HG02885 (cell line): ENCODE measurements around the gene LRTM1.

ENCODE experiments used
- ATAC-seq: cut with Tn5 transposase; IDR thresholded peaks from one replicate; pipeline ENCODE4 v1.9.1; 2021; ENCODE audit warnings: mild to moderate bottlenecking; ENCODE audit not compliant: unreplicated experiment, poor library complexity

LRTM1 gene

DNA sequence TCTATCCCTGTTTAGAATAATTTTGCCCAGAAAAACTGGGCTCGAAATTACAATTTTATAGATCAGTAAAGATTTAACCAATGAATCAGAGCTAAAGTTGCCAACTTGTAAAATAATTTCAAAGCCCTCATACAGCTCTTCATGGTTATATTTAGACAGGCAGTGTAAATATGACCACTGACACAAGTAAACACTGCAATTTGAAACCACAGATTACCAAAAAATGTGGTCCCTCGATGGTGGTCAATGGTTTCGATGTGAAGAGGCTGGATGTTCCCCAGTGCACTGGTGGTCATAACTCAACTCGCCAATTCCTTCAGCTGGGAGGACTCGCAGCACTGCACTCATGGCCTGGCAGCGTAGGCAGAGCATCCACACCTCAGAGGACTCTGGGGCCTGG lies 28.6 kb downstream of the LRTM1 start:
- no peak for ATAC-seq

DNA sequence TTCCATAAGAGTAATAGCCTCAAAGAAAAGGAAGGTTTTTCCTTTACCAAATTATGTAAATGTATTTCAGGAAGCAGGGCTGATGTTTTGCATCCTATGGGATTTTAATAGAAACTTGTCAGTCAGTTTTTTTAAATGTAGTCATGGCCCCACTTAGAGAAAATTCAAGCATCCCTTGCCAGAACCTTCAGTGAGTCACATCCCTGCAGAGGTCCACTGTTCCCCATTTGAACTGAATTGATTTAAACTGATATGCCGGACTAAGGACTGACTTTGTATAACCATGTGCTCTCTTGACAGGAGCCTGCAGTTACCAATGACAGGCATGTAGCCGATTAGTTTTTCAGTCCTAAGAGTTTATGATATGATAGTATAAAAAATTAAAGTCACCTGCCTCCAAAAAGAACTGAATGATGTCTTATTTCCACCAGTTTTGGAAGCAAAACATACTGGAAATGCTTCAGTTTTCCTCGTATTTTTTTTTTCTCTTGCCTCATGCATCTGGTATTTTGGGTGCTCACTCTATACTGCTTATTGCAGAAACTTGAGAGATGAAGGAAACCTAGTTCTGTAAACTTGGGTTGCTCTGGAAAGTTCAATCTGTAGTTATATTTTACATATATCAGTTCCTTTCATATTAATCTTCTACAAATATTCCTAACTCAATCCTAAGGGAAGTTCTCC lies 30.7 kb downstream of the LRTM1 start:
- no peak for ATAC-seq

DNA sequence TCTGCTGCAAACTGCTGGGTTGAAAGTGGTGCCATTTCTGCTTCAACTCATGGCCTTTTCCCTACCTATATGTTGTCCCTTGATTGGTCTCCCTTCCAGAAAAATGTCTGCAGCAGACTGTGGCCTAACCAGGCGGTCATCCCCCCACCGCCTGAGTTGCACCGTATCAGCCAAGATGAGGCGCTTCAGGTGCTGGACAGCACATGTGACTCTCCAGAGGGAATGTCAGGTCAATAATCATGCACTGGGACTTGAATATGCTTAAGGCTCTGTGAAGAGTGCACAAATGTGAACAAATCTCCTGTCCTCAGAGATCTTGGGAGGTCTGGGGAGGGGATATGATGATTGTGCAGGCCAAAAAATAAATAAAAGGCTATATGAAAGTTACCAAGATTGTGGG lies 32.2 kb downstream of the LRTM1 start:
- no peak for ATAC-seq

DNA sequence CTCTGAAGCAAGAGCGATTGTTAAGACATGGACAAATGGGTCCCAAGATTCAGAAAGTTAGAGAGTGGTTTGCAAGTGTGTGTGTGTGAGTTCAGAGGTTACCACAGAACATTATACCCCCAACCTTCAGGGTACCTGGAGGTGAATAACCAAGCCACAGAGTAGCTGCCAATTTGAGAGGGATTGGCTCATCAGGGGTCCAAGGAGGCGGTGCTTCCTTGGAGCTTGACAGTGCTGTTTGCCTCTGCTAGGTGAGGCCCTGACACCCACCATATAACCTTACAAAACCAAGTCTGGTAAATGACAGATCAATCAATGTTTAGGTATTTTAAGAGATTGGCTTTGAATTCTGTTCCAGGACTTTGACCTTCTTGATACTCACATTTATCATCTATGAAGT lies 35.7 kb downstream of the LRTM1 start:
- no peak for ATAC-seq

DNA sequence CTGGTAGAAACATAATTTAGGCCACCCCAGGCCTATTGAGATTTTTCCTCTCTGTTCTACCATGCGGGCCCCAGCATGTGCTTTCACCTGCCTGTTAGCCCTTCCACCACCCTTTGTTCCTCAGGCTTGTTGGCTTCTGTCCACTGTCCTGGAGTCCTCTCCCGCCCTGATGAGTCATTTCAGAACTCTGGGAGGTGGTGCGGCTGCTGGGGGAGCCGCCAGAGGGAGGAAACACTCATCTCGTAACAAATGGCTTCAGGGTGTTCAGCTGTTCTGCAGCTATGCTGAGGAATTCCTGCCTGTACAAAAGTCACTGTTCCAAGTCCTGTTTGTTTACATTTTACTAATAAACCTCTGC lies 36.3 kb downstream of the LRTM1 start:
- no peak for ATAC-seq

DNA sequence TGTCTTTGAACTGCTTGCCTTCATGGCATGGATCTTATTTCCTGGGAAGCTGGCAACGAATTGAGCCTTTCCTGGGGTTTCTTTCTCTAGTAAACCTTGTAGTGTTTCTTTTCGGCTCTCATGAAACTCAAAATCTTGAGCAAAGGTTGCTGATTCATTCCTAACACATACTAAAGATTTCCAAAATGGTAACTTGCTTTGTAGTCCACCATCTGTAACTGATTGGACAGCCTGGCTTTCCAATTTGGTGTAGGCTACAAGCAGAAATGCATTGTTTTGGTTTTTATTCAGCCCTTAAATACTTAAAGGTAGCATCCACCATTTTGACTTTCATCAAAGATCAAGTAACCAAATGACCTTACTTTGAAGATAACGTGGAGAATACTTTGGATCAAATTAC lies 38.1 kb downstream of the LRTM1 start:
- no peak for ATAC-seq

DNA sequence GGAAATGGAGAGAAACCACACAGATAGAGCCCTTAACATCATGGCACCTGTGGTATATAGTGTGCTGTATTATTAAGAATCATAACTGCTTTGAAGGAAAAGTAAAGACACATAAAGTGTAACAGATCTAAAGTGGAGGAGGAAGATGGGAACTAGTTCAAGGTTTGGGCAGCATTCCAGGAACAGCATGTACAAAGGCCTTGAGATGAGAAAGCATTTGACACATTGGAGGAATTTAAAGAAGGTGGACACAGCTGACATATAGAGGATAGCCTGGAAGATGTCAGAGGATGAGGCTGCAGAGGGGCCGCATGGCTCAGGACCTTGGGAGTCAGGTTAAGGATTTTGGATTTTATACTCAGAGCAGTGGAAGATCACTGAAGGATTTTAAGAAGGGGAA lies 39.0 kb downstream of the LRTM1 start:
- no peak for ATAC-seq

DNA sequence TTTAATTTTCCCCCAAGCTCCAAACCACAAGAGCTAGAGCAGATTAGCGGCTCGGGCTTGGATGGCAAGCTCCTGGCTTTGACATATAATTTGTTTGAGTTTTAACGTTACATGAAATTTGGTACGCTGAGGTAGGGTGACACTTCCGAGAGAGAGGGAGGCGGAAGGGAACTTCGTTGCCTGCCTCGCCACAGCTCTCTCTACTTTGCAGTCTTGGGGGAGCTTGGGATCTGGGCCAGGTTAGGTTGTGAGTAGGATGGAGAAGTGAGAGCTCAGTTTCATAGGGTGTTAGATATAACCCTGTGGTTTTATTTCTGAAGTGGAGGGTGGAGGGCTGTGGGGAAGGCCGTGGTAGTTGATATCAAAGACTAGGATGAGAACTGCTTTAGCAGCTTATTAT lies 39.7 kb downstream of the LRTM1 start:
- no peak for ATAC-seq

DNA sequence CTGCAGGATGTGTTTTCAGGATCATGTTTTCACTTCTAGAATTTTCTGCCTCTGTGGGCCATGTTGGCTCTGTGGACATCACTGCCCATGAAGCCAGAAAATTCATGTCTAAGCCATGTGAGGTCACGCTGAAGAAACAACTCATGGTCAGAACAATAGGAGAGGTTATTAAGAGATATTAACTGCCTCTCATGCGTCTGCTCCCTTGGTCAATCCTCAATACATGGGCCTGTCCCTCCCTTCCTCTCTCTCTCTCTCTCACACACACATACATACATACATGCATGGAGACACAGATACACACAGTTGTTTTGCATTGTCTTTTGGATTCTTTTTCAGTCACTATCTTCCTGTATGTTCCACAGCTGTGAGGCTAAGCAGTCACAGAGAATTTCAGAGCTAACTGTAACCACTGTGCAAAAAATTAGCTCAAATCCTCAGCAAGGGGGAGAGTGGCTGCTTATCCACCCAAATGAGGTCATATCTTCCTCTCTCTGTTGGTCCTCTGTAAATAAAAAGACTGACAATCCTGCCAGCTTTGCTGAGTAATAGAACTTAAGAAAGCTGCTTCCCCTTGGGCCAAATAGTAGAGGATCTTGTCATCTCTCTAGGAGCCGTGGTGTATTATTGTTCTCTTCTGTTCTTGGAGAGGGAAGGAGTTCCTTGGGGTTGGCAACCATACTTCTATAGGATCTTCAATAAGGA lies 45.6 kb downstream of the LRTM1 start:
- no peak for ATAC-seq

DNA sequence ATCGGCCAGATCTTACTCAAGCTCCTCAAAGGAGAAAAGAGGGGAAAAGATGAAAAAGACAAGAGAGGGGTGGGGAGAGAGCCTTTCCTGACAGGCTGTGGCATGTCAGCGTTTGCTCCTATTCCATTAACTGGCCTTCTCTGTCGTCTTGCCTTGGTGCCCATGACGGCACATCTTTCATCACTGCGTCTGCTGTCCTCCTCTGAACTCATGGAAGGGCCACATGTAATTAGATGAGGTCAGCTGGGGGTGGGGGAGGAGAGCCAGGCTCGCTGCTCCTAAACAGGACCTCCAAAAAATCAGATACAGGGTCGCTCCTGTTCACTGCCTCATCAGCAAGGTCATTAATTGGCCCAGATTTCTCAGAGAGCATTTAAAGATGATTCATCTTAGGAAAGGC lies 49.7 kb downstream of the LRTM1 start:
- no peak for ATAC-seq

DNA sequence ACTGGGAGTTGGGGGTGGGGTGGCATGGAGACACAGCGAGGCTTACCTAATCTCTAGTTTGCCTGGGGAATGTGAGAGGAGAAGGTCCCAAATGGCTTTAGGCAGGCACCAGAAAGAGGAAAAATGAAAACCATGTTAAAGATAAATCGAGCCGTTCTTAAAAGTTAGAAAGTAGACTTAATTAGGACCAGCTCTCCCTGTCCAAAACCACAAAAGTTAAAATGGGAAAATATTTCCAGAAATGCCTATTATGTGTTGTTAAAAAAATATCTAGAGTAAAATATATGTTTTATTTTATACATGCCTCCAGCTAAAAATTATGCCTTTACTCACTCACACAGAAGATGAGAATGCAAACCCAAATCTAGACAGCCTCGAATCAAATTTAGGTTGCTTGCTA lies 50.1 kb downstream of the LRTM1 start:
- ATAC-seq, result no peak

DNA sequence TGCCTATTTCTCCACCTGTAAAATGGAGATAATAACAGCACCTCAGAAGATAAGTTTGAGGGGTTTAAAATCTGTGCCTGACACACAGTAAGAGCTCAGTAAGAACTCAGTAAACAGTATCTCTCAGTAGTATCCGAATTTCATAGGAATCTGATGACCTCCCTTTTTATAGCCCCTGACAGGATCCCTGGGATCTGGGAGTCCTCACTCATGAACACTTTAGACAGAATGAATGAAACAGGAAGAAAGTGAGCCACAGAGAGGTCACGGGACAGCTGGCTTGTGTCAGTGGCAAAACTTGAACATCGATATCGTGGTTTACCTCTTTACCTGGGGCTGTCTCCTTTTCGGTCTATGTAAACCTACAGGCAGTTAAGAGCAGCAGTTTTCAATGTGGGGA lies 51.2 kb downstream of the LRTM1 start:
- no peak for ATAC-seq

DNA sequence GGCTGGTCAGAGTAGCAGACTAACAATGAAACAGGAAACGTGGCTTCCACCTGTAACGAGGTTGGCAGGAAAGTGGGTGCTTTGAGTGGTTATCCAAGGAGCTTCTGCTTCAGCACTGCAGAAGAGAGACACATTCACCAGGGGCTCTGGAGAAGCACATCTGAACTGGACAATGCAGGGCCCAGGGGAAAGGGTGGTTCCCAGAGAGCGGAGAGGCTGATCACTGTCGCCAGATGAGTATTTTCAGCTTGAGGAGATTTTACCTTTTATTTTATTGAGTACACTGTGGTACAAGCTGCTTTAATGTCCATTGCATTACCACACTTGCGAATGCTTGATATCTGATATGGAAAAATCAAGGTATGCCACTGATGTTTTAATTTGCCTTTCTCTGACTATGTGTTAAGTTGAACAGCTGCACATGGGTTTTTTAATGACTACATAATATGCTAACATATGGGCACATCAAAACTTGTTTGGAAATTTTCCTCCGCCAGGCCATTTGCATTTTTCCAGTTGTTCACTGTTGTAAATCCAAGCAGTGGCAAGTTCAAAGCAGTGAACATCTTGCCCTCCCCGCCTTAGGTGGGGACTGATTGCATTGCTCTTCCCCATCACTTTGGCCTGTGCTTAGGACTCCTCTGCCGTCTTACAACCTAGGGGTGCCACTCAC lies 52.1 kb downstream of the LRTM1 start:
- ATAC-seq, result no peak

DNA sequence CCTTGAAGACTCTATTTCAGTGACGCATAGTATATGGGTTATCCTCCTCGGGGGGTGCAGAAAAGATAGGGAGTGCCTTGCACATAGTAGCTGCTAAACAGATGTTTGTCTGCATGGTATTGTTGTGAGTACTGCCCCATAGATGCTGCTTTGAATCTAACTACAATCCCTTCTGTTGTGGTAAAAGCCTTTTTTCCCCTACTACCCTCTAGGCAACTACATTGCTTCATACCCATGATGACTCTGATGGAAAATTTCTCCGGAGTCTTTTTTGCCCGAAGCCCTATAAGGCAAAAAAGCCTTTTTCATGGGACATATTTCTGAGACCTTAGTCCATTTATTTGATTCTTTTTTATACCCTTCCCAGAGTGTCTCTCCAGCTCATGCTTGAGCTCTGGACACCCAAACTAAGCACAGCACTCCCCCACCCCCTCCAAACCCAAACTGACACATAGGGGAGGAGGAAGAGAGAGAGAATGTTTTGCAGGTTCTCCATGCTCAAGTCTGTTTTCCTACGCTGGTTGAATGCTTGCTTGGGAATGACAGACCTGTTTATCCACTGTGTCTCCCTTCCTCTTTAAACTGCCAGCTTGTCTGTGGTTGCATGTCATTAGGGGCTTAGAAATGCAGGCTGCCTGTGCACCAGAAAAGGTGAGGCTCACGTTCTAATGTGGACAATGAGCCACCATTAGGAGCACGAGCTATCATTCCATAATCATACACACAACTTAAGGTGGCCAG lies 52.9 kb downstream of the LRTM1 start:
- no peak for ATAC-seq

DNA sequence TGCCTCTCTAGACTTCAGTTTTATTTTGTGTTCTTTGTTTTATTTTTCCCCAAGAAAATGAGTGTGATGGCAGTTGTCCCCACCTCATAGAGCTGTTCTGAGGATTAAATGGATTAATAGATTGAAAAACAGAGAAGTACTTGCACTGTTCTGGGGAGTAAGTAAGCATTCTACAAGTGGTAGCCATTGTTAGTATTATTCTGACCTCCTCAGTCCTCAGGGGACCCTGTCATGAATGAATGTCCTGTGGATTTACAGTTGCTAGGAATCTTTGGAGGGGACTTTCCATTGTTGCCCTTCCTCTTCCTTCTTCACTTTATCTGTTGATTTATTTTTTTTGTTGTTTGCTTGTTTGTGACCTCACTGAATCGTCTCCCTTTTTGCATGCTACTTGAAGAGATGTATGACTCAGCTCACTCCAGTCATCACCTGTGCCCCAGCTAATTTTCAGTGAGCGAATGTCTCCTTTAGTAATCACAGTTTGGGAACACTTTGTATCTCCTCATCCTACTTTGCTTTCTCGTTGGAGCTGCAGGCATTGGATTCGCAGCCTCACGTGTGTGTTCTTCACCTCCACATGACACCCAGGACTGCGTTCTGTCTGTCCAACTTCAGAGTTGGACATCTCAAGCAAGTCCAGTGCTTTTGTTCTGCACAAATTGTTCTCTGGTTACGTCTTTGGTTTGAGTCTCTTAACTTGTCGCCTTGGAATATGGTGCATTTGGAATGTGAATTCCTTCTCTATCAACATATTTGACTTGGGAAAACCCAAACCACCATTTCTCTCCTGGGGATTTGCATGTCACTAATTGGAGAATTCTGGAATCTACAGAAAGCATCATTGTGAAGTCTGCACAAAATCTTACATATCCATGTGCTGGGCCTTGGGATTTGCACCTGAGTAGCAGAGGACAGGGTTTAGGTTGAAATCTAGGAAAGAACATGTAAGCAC lies 54.5 kb downstream of the LRTM1 start:
- no peak for ATAC-seq

DNA sequence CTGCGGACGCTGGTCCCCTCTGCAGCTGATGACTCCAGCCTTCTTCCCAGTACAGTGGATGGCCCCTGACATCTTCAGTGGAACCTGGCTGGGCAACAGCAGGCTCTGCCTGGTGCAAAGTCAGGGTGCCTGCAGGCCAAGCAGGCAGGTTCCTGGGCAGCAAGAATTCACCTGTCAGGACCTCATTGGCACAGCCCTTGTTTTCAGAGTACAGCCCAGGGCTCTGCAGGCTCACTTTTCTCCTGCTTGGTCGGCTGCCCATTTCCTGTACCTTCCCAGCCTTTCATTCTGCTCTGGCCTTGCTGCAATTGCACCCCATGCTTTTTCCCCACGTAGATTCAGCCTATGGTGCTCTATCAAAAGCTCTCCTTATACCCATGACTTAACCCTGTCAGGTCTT lies 56.0 kb downstream of the LRTM1 start:
- ATAC-seq, result no peak

DNA sequence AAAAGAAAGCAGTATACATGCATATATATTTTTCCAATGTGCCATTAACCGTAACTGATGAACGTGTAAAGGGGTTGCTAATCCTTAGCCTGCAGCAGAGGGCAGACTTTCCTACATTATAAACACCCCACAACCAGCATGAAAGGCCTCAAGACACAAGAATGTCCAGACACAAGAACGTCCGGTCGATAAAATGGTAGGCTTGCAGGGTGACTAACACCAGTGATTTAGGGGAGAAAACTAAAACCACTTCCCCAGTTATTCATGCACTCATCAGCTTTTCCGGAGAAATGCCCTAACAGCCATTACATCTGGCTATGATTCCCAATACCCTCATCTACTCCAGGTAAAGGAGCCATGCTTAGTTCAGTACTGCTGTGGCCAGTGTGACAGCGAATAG lies 57.4 kb downstream of the LRTM1 start:
- no peak for ATAC-seq
